GM10266 (cell line): ENCODE results near the gene PRPF6.

ENCODE experiments used
- DNase-seq: peaks from one replicate; pipeline ENCODE4 v3.0.0; 2012; ENCODE audit errors: extremely low spot score
- TF ChIP-seq, protein P1 (sequence below): IDR thresholded peaks from 2 replicates; pipeline ENCODE4 v1.5.1; 2012; ENCODE audit warnings: mild to moderate bottlenecking, low read depth; ENCODE audit not compliant: control insufficient read depth, insufficient read depth; ENCODE audit errors: missing control alignments

Gene PRPF6

DNA sequence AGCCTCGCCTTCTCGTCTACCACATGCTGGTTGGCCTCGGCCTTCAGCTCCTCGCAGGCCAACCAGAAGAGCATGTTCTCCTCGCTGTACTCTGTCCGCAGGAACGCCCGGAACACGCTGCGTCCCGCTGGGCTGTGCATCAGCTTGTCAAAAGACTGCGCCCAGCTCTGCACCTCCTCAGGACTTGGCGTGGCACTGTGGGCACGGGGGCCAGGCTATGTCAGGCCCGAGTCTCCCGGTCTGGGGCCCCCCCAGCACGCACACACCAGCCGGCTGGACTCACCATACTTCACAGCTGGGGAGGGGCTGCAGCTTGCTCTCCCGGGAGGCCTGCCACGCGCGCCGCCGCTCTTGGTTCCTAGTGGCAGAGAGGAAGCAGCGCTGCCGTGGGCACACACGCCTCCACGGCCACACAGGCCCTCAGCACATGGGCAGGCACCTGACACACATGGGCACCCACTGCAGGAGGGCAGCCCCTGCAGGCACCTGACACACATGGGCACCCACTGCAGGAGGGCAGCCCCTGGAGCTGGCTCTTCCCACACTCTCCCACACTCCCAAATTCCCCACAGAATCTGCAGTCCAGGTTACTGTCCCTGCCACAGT is 93.4 kb downstream of the PRPF6 start:
- DNase-seq = no peak
- TF ChIP-seq, protein P1, sequence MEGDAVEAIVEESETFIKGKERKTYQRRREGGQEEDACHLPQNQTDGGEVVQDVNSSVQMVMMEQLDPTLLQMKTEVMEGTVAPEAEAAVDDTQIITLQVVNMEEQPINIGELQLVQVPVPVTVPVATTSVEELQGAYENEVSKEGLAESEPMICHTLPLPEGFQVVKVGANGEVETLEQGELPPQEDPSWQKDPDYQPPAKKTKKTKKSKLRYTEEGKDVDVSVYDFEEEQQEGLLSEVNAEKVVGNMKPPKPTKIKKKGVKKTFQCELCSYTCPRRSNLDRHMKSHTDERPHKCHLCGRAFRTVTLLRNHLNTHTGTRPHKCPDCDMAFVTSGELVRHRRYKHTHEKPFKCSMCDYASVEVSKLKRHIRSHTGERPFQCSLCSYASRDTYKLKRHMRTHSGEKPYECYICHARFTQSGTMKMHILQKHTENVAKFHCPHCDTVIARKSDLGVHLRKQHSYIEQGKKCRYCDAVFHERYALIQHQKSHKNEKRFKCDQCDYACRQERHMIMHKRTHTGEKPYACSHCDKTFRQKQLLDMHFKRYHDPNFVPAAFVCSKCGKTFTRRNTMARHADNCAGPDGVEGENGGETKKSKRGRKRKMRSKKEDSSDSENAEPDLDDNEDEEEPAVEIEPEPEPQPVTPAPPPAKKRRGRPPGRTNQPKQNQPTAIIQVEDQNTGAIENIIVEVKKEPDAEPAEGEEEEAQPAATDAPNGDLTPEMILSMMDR = no peak

DNA sequence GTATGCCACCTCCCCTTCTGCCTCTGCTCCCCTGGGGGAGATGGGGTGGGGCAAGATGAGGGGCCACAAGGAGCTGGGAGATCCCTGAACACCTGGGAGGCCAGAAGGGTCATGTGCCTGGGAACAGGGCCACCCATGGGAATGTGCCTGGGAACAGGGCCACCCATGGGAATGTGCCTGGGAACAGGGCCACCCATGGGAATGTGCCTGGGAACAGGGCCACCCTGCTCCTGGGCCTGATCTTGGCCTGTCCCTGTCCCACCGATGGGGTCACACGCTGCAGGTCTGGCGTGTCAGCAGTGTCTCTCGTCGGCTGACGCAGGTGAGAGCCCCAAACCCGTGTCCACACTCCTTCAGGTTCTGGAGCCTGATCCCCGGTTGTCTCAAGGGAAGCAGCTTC is 94.0 kb downstream of the PRPF6 start:
- no peak for DNase-seq
- TF ChIP-seq, protein P1 = no peak

DNA sequence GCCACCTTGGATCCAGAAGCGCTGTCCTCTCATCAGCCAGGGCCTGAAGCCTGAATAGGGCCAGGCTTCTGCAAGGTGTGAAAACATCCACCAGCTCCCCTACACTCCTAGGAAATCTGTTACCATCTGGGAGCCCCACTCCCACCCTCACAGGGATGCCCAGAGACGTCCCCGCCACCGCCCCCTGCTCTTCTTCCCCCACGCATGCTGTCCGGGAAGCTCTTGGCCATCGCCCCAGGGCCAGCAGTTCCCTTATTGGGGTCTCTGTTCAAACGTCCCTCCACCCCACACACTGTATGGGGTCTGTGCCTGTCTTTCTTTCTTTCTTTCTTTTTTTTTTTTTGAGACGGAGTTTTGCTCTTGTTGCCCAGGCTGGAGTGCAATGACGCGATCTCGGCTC is 94.6 kb downstream of the PRPF6 start:
- no peak for DNase-seq
- TF ChIP-seq, protein P1 = no peak

DNA sequence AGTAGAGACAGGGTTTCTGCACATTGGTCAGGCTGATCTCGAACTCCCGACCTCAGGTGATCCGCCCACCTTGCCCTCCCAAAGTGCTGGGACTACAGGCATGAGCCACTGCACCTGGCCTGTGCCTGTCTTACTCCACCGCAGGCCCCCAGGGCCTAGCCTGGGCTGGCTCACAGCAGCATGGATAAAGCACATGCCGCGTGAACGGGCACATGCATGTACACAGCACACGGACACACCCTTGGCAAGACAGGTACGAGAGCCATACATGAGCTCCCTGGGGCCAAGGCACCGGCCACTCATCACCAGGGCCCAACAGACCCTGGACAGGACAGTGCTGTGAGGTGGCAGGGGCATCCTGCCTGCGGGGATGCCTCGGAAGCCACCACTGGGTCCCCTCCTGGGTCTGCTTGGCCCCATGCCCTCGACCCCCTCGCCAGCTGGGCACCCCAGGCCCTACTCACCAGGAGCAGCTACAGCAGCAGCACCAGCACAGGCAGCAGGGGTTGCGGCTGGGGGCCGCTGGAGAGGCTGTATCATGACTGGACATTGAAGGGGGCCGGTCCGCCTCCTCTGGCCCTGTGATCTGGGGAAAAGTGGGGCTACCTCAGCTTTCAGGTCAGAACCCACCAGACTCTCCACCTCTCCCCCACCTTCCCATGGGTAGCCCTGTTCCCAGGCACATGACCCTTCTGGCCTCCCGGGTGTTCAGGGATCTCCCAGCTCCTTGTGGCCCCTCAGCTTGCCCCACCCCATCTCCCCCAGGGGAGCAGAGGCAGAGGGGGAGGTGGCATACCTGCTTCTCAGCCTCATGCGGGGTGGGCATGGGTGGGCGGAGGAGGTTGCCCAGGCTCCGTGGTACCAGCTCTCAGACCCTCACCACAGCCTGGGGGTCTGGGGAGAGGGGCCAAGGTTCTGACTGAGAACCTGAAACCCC is 95.4 kb downstream of the PRPF6 start:
- DNase-seq = no peak
- TF ChIP-seq, protein P1 = no peak

DNA sequence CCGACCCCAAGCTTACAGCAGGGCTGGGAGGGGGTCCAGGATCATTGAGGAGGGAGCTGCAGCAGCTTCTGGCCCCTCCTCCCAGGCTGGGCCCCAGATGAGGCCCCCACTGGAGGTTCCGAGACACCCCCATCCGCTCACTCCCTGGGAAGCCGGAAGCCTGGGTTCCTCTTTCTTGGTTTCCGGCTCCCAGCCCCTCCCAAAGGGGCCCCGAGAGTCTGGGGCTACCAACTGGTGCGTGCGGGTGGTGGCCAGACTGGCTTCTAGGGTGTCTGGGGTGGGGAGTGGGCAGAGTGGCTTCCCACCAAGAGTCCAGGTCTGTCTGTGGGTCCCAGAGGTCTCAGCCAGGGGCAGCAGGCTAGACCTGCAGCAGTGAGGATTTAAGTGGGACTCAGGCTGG is 96.2 kb downstream of the PRPF6 start:
- peak; percentile 73 for DNase-seq
- TF ChIP-seq, protein P1 = no peak

DNA sequence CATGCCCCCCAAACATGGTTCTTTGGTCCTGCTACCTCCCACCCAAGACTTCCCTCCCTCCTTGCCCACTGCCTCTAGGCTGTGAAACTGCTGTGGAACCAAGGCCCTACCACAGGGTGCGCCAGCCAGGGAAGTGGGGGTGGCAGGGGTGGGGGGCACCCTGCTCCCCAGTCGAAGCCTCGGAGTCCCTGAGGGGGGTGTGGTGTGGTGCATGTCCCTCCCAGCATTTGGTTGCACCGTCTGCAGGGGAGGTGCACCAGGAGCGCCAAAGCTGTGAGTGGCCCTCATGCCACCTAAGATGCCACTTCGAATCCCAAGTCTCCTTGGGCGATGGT is 96.6 kb downstream of the PRPF6 start:
- TF ChIP-seq, protein P1 = no peak
- no peak for DNase-seq
